CD14-positive monocyte (primary cell): ENCODE data around the gene CYSLTR2. TPM values are rescaled to one million over a fixed set of nuclear protein-coding genes. Genes with fewer than 3 reads are reported as not detected.

Source experiments
- DNase-seq, 3 donors: peaks; one replicate each; pipeline ENCODE4 v3.0.0-alpha.2; 2011 to 2022
- H2AFZ ChIP-seq: 2 replicates; pipeline ENCODE4 v1.6.0; 2012; ENCODE audit warnings: mild to moderate bottlenecking, low read depth, low read length, inconsistent platforms; ENCODE audit not compliant: insufficient read depth, poor library complexity, severe bottlenecking
- H3K27ac ChIP-seq, 2 donors: 1 replicate in 1 of 2; 2 replicates in 1 of 2; pipeline ENCODE4 v1.5.1; 2012 to 2013; ENCODE audit warnings: low read length in 2 of 2, control low read depth in 1 of 2, inconsistent platforms in 1 of 2, low read depth in 1 of 2, mild to moderate bottlenecking in 1 of 2
- H3K27me3 ChIP-seq, 2 donors: one replicate each; pipeline versions ENCODE4 v1.6.0 to v1.6.1; 2011 to 2013; ENCODE audit warnings: low read length in 2 of 2; ENCODE audit not compliant: control insufficient read depth in 2 of 2, insufficient read depth in 2 of 2
- H3K36me3 ChIP-seq, 2 donors: replicated peaks in 1 of 2; 1 replicate in 1 of 2; 2 replicates in 1 of 2; pipeline versions ENCODE4 v1.5.1 to v1.6.1; 2012 to 2013; ENCODE audit warnings: low read length in 2 of 2, control low read depth in 1 of 2, inconsistent platforms in 1 of 2, mild to moderate bottlenecking in 1 of 2; ENCODE audit not compliant: insufficient read depth in 2 of 2, control insufficient read depth in 1 of 2
- H3K4me1 ChIP-seq, 2 donors: 1 replicate in 1 of 2; 2 replicates in 1 of 2; pipeline versions ENCODE4 v1.5.1 to v1.6.1; 2012 to 2013; ENCODE audit warnings: low read length in 2 of 2, control low read depth in 1 of 2, inconsistent platforms in 1 of 2, mild to moderate bottlenecking in 1 of 2, moderate library complexity in 1 of 2; ENCODE audit not compliant: insufficient read depth in 2 of 2, control insufficient read depth in 1 of 2
- H3K4me2 ChIP-seq: replicated peaks from 2 replicates; pipeline ENCODE3; 2012; ENCODE audit warnings: low read length, moderate library complexity, mild to moderate bottlenecking; ENCODE audit not compliant: poor library complexity, severe bottlenecking; ENCODE audit errors: extremely low read depth
- H3K4me3 ChIP-seq, 3 experiments: fragments of 200-600 bp in 1 of 3; sonication (generic) in 1 of 3; replicated peaks in 1 of 3; 1 replicate in 2 of 3; 2 replicates in 1 of 3; pipeline ENCODE4 v1.5.1; 2011 to 2013; ENCODE audit warnings: low read length in 3 of 3, mild to moderate bottlenecking in 3 of 3, control low read depth in 2 of 3, low read depth in 2 of 3, inconsistent platforms in 1 of 3, moderate library complexity in 1 of 3
- H3K79me2 ChIP-seq: 2 replicates; pipeline ENCODE4 v1.6.0; 2012; ENCODE audit warnings: mild to moderate bottlenecking, control low read depth, inconsistent platforms, low read length, moderate library complexity; ENCODE audit not compliant: insufficient read depth
- H3K9ac ChIP-seq: 2 replicates; pipeline ENCODE4 v1.6.0; 2017; ENCODE audit warnings: low read length, mild to moderate bottlenecking; ENCODE audit not compliant: insufficient read depth, poor library complexity, severe bottlenecking
- H3K9me3 ChIP-seq, 2 donors: replicated peaks in 1 of 2; 1 replicate in 1 of 2; 2 replicates in 1 of 2; pipeline versions ENCODE4 v1.5.1 to v1.6.1; 2012 to 2013; ENCODE audit warnings: low read length in 2 of 2, control low read depth in 1 of 2; ENCODE audit not compliant: control insufficient read depth in 1 of 2, insufficient read depth in 1 of 2
- H4K20me1 ChIP-seq: 2 replicates; pipeline ENCODE4 v1.6.0; 2012; ENCODE audit warnings: mild to moderate bottlenecking, low read length, control low read depth, moderate library complexity; ENCODE audit not compliant: insufficient read depth
- H3K27ac Mint-ChIP-seq, 7 donors: one replicate each; pipeline ENCODE4 v1.8.0; 2020; ENCODE audit warnings: mild to moderate bottlenecking in 7 of 7, mixed read lengths in 7 of 7, moderate library complexity in 6 of 7, inconsistent platforms in 2 of 7
- H3K27me3 Mint-ChIP-seq, 3 donors: one replicate each; pipeline ENCODE4 v1.8.0; 2021 to 2022; ENCODE audit warnings: low read depth in 3 of 3, mild to moderate bottlenecking in 3 of 3, mixed read lengths in 3 of 3, moderate library complexity in 3 of 3, inconsistent platforms in 1 of 3
- H3K36me3 Mint-ChIP-seq, 2 donors: one replicate each; pipeline ENCODE4 v1.8.0; 2020; ENCODE audit warnings: mixed read lengths in 2 of 2, inconsistent platforms in 1 of 2, mild to moderate bottlenecking in 1 of 2
- H3K4me1 Mint-ChIP-seq: one replicate; pipeline ENCODE4 v1.8.0; 2020; ENCODE audit warnings: mild to moderate bottlenecking, mixed read lengths
- H3K4me3 Mint-ChIP-seq, 2 donors: one replicate each; pipeline ENCODE4 v1.8.0; 2020; ENCODE audit warnings: mild to moderate bottlenecking in 2 of 2, mixed read lengths in 2 of 2, moderate library complexity in 1 of 2
- H3K9me3 Mint-ChIP-seq, 7 donors: one replicate each; pipeline ENCODE4 v1.8.0; 2020 to 2022; ENCODE audit warnings: mixed read lengths in 7 of 7, mild to moderate bottlenecking in 6 of 7, moderate library complexity in 6 of 7, inconsistent platforms in 2 of 7
- CTCF ChIP-seq: fragments of 200-600 bp; IDR thresholded peaks from one replicate; pipeline ENCODE4 v1.8.0; 2022; ENCODE audit warnings: antibody characterized with exemption, mild to moderate bottlenecking
- WGBS: methylation state at CpG from one replicate; pipeline ENCODE4 v1.1.5; 2013; ENCODE audit warnings: missing lambda C conversion rate; ENCODE audit not compliant: insufficient coverage; 5-methylcytosine and 5-hydroxymethylcytosine counted together
- intact Hi-C, 2 donors: fragments of 100-400 bp; cut with micrococcal nuclease; formaldehyde crosslinking; loops; one replicate each; pipeline versions ENCODE4 v1.15.0 to v1.15.1; 2023
- polyA plus RNA-seq, 3 donors: library from polyadenylated mRNA; depleted of rRNA in 1 of 3; unstranded in 2 of 3; stranded (reverse) in 1 of 3; fragments of 300-500 nt in 2 of 3; fragments of >200 nt in 1 of 3; fragmentation: Illumina TruSeq in 2 of 3; gene quantifications; 1 replicate in 2 of 3; 2 replicates in 1 of 3; pipeline ENCODE4 v1.2.3, GENCODE V29; 2012 to 2021

CYSLTR2 gene
- polyA plus RNA-seq, 3 donors: 1.9 to 6.5 (median 4.1) TPM

- Histone ChIP-seq H3K4me2 (no peak overlapping the region), H3K36me3 (no peaks in the 10 kb centered on the region), H3K79me2 (no peaks in the 10 kb centered on the region), H3K9ac (no peak overlapping the region), H3K4me1 (peaks cover 11 to 13% of the 10 kb centered on the region in 2 donors), H2AFZ (no peak overlapping the region), H3K4me3 (no peak overlapping the region), H3K27ac (no peak overlapping the region), H4K20me1 (no peaks in the 10 kb centered on the region), H3K9me3 (no peaks in the 10 kb centered on the region), H3K27me3 (no peaks in the 10 kb centered on the region)
- 67% methylated on average over 2 of the region's 3 CpGs for WGBS
- Mint-ChIP-seq H3K27ac (peak overlapping the region in 1 of 7 donors; percentile 46), H3K4me3 (no peak overlapping the region), H3K4me1 (peaks cover 20% of the 10 kb centered on the region), H3K9me3 (peaks cover 0 to 15% (median 8%) of the 10 kb centered on the region in 7 donors), H3K36me3 (peaks cover 0 to 4% of the 10 kb centered on the region in 2 donors), H3K27me3 (peaks cover 0 to 2% (median 0%) of the 10 kb centered on the region in 3 donors)
- TF ChIP-seq CTCF: no peak
- no peak for DNase-seq
- intact Hi-C loops: no loop called here
Measured at GRCh38 chr13:48686636-48687210, 33.0 kb downstream of the CYSLTR2 start.

- Histone ChIP-seq H2AFZ (no peak overlapping the region), H3K4me1 (peaks cover 6 to 8% of the 10 kb centered on the region in 2 donors), H4K20me1 (no peaks in the 10 kb centered on the region), H3K36me3 (no peaks in the 10 kb centered on the region), H3K27ac (no peak overlapping the region), H3K4me2 (no peak overlapping the region), H3K27me3 (no peaks in the 10 kb centered on the region), H3K9ac (no peak overlapping the region), H3K9me3 (no peaks in the 10 kb centered on the region), H3K79me2 (no peaks in the 10 kb centered on the region), H3K4me3 (no peak overlapping the region)
- Mint-ChIP-seq H3K4me3 (no peak overlapping the region), H3K27ac (no peak overlapping the region), H3K36me3 (peaks cover 0 to 4% of the 10 kb centered on the region in 2 donors), H3K27me3 (peaks cover 0 to 2% (median 0%) of the 10 kb centered on the region in 3 donors), H3K4me1 (peaks cover 15% of the 10 kb centered on the region), H3K9me3 (peaks cover 0 to 15% (median 8%) of the 10 kb centered on the region in 7 donors)
- intact Hi-C loops: no loop called here
- TF ChIP-seq CTCF: no peak
- WGBS: no CpG with 5 or more reads among the region's 3 CpGs
- no peak for DNase-seq
Measured at GRCh38 chr13:48687249-48687648, 33.5 kb downstream of the CYSLTR2 start.
